NCI-H1930 (cell line): ENCODE results near the gene SCUBE2.
A peak's percentile ranks its signal among the peaks of the same experiment; 100 is the strongest.
"Not testable (repeated sequence)": the region's sequence is repeated elsewhere in the genome, so short reads cannot be mapped to it uniquely, and the experiment has no call there.

Source experiments
- DNase-seq, 2 experiments: peaks; one replicate each; lab custom pipeline; 2025; lab: John Stamatoyannopoulos, UW

The SCUBE2 gene

DNA sequence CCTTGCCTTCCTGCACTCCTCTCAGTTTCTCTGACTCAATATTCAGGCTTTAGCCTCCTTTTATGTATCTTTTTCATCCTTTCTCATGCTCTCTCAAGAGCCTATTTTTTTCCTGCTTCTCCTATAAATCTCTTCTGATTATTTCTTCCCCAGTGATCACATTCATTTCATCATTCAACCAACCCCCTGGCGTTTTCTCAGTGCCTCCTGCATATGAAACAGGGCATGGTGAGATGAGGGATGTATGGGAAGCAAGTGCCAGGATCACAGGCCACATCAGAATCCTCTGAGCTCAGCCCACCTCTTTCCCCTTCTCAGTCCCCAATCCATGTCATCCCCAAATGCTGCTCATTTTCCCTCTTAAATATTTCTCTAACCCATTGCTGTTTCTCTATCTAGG, 48.9 kb downstream of the SCUBE2 start:
- no peak for DNase-seq

DNA sequence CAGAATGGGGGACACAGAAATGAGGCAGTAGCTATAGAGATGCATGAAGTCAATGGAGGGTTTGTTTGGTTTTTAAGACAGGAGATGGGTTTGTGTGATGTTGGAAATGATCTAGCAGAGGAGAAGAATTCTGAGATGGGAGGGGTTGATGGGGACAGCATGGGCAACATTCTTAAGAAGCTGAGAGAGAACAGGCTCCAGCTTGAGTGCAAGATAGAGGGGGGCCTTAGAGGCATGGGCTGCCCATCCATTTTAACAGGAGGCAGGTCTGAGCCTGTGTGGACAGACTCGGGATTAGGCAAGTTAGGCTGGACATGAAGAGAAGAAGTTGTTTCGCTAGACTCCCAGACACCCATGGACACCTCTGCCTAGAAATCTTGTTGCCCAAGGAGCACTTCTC, 49.7 kb downstream of the SCUBE2 start:
- DNase-seq, result no peak

DNA sequence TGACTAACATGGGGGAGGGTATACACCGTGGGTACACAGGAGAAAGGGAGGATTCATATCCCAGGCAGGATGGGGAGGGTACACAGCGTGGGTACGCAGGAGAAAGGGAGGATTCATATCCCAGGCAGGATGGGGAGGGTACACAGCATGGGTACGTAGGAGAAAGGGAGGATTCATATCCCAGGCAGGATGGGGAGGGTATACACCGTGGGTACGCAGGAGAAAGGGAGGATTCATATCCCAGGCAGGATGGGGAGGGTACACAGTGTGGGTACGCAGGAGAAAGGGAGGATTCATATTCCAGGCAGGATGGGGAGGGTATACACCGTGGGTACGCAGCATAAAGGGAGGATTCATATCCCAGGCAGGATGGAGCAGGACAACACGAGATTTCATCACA, 51.0 kb downstream of the SCUBE2 start:
- DNase-seq, result no peak

DNA sequence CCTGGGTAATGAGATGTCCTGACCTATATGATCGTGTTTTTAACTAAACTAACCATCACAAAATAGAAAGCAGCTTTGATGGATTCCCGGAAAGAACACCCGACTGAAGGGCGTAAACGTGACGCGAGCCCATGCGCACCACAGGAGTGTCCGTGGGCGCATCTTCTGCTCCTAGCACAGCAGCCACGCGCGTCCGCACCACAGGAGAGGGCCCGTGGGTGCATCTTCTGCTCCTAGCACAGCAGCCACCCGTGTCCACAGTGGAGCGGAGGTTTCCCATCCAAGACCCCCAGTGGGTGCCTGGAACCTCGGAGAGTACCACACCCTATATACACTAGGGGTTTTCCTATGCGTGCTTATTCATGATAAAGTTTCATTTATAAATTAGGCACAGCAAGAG, 51.5 kb downstream of the SCUBE2 start:
- no peak for DNase-seq

DNA sequence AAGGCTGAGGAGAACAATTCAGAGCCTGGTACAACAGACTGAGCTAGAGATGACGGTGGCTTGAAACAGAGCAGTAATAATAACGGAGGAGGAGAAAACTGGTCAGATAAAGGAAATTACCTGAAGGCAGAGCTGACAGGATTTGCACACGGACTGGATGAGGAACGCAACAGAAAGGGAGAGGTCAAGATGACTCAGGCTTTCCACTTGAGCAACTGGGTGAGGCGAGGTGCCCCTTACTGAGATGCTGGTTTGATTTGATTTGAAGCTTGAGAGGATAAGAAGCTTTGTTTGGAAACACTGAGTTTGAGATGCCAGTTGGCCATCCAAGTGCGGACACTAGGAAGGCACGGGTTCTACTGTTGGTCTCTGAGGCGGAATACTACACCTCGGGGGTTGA, 52.2 kb downstream of the SCUBE2 start:
- DNase-seq, result no peak

DNA sequence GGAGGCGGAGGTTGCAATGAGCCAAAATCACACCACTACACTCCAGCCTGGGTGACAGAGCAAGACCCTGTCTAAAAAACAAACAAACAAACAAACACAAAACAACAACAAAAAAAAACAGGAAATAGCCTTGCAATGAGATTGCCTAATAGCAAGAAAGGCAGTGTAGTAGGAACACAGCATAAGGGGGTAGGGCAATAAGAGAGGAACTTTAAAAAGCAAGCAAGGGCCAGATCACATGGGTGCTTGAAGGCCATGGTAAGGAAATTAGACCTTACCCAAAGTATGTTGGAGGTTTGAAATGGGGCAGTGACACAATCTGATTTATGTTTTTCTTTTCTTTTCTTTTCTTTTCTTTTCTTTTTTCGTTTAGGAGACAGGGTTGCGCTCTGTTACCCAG, 52.9 kb downstream of the SCUBE2 start:
- no peak for DNase-seq

DNA sequence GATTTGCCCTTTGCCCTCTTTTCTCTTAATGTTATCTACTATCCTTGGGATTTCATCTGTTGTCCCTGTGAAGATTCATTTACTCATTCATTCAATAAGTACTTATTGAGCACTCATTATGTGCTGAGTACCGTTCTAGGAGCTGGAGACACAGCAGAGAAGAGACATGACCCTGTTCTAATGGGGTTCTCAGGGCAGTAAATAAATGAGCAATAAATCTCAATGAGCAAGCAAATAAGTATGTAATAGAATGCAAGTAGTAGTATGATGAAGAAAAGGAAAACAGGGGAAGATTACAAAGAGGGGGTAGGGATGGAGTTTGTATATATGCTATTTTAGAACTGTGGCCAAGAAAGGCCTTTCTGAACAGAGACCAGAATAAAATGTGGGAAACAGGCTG, 53.4 kb downstream of the SCUBE2 start:
- DNase-seq, result no peak

DNA sequence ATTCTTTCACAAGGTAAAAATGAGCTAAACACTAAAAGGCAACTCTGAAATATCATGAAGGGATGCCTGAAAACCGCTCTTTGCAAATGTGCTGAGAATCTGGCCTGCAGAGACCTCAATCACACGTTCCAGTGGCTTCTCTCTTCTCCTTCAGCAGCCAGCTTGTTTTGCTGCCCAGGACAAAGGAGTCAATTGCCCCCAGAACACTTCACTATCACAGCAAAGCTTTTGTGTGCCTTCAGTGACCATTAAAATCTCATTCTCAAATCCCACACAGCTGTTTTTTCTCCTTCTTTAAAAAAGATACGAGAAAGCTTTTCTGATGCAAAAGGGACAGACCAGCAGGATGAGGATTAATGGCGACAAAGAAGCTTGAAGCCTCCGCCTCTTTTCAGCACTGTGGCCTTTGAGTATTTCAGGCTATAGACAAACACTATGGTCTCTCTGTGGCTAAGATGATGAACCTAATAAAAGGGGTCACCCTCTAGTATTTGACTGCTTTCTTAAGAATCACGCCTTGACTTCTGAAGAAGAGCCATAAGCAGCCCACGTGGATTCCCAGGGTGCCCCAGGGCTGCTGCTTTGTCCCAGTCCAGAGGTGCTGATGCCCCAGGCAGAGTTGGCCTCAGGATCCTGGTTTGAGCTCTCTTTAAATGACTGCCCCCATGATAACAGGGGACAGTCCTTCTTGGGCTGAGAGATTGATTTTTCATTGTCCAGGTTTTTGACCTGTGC, 54.2 kb downstream of the SCUBE2 start:
- DNase-seq, result no peak

DNA sequence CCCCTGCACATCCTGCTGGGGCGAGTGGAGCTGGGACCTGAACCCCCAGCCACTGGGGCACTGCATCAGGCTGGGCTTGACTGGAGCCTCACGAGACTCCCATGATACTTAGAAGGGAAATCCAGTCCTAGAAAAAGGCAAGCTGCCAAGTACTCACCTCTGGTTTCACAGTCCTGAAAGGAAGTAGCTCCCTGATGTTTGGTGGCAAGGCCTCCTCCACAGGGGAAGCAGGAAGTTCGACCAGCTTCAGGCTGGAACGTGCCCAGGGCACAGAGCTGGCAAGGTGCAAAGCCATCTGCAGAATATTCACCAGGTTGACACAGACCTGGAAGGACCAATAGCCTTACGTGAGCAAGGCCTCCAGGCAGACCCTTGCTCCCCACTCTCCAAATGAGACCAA, 60.8 kb downstream of the SCUBE2 start:
- DNase-seq, result no peak

DNA sequence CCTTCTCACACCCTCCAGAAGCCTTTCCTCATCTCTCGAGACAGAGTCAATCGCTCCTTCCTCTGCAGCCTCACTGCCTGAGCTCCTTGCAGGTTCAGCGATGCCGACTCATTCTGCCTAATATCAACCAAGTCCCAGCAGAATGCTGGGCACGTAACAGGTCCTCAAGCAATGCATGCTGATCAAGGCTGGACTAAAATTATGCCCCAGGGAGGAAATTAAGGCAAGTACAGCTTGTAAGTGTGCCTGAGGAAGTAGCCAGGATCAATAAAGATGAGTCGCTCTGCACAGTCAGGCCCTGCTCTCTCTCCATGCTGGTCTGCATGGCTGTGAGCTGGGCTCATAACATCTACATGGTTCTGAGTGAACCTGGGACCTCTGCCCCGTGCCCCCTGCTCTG, 62.0 kb downstream of the SCUBE2 start:
- DNase-seq, result no peak

DNA sequence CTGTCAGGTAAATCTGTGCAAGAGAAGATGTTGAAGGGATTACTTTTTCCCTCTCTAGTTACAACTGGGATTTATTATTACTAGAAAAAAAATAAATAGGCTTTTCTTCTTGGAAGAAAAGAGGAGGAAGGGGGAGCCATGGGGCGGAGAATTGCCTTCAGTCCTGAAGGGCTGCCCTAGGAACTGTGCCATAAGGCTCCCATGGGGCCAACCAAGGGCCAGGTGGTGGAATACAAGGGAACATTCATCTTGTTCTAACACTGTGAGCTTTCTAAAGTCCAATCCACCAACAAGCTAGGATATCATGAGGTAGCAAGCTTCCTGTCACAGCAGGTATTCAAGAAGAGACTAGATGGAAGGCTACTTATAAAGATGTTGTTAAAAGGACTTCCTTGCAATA, 62.8 kb downstream of the SCUBE2 start:
- no peak for DNase-seq

DNA sequence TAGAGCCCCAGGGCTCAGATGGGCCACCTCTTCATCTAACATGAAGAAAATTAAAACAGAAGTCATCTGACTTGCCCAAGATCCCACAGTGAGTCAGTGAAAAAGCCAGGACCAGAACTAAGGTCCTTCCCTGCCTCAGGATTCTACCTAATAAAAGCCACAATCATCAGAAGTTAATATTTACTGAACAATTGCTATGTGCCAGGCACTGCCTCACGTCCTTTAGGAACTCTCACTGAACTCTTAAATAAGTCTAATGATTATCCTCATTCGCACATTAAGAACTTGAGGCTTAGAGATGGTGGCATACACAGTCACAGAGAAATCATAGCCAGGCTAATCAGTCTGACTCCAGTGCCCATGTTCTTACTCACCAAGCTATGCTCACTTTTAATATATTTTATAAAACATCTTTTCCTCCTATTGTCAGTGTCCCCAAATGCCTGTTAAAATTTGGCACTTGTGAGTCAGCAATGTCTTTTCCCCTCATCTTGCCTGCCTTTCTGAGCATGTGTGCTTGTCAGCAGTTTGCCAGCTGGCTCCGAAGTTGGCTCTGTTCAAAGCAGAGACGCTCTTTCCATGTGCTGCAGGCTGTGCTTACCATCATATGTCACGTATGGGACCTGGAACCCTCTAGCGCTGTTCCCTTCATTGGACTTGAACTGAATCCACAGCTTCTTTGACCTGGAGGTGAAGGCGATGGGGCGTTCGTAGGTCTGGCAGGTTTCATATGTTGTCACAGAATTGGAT, 66.1 kb downstream of the SCUBE2 start:
- no peak for DNase-seq

DNA sequence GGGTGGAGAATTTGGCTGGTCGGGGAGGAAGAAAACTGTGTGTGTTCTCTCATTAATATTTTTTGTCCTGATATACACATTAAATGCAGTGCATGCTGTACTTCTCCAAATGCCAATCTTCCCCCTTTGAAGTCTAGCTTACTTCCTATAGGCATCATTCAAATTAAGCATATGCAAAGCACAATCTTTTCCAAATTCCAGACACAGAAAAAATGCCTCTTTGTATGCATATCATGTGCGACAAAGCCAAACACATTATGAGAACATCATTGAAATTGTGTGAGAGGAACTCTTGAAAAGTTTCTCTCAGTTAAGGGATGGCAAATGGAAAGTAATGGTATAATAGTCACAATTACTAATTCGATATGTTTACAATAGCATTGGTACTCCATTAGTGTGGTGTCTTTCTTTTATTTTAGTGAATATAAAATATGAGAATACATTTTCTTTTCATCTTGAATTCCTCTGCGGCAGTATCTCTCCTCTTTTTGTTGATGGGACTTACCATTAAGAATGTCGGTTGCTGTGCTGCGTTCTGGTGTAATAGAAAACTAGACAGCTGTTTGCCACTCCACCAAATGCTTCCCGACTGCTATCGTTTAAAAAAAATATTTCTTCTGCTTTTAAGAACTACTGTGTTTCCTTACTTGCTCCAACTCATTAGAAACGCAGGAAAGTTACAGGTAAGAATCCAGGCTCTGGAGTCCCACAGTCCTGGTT, 68.3 kb downstream of the SCUBE2 start:
- no peak for DNase-seq

DNA sequence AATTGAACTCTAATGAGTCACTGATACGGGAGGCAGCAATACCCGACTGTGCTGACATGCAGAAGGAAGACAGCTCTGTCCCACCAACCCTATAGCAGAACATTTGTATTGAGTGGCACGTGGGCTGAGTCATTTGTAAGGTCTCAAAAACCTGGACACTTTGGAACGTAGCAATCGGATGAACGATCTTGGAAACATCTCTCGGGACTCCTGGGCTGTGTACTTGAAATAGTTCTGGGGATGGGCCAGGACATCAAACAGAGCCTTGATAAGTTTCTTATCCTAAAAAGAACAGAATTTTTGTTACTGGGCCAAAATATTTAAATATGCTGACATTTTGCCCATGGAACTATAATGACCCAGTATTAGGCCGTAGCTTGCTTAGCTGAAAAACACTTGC, 70.5 kb downstream of the SCUBE2 start:
- no peak for DNase-seq

DNA sequence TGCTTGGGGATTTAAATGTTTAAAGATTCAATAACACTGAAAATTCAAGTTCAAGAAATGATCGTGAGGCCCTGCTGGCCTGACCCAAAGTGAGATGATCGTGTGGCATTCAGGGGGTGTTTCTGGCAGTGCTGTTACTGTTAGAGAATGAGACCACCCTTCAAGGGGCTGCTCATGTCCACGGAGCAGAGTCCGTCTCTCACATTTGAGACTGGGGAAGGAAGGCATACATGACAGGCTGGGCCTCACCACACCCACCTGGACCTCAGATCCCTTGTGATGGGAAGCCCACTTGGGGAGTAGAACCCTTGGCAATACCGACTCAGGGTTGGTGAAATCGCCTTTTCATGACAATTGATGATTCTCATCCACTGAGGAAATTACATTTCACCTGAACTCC, 71.5 kb downstream of the SCUBE2 start:
- DNase-seq, result no peak

DNA sequence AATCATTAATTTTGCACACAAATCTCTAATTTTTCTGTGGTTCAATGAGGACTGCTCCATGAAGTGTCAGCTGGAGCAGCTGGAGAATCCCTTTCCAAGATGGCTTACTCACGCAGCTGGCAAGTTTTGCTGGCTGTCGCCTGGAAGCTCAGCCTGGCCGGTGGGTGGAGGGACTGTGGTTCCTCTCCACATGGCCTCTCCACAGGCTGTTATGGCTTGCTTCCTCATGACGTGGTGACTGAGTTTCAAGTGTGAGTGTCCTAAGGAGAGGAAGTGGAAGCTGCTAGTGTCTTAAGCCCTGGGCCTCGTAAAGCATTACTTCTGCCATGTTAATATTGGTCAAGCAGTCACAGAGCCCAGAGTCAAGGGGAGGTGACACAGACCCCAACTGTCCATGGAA, 73.6 kb downstream of the SCUBE2 start:
- no peak for DNase-seq

DNA sequence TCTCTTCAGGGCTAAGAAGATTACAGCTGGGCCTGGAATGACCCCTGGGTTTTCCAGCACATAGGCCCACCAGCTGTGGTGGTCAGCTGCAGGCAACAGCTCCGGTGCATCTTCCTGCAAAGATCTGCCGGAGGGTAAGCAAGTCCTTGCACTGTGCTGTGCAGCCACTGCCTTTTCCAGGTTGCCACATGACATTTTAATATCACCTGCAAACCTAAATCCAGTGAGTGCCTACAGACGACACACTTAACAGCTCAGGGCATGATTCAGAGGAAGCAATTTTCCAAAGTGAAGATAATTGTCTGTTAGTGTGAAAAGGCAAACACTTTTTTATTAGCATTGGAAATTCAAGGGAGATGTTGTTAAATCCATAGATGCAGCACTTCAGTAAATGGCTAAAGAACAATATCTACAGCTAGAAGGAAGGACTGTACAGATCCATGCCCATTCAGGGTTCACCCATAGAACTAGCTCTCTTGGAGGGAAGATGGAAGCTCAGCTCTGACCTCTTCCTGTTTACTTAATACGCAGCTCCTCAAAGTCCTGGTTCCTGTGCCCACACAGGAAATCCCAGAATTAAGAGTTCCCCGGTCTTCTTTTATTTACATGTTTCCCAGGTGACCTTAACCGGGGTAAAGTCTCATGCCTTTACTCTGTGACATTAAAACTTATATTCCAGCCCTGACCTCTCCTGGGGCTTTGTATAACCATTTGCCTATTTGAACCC, 74.3 kb downstream of the SCUBE2 start:
- no peak for DNase-seq

DNA sequence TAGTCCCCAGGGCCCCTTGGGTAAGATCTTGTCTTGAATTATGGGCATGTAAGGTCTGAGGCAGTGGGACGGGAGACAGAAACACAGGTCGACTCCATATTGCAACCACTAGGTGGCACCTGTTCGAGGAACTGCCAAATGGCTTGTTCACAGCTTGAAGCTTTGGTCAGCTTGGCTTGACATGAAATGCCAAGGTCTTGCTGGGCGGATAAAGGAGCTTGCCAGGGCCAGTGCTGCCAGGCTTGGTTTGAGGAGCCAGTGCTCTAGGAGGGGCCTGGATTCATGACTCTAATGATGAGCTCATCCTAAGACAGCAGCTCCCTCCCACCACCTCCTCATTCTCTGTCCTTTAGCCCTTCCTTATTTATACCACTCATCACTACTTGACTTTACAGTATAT, 75.7 kb downstream of the SCUBE2 start:
- DNase-seq, result peak; percentile 24 to 64

DNA sequence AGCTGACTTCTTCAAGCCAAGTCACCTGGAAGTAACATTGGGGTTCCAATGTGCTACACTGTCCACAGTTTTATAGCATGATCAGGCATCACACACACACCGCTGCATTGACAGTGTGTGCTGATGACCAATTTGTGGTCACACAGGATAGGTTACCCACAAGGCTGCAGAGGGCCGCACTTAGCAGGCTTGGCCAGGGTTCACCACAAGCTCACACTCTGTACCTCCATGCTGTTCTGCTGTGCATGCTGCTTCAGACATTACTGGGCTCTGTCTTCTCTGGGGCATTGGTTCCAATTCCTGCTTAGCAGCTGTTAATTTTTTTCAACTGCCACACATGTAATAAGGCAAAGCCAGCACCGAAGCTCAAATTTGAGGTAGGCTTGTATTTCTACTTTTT, 76.6 kb downstream of the SCUBE2 start:
- no peak for DNase-seq

DNA sequence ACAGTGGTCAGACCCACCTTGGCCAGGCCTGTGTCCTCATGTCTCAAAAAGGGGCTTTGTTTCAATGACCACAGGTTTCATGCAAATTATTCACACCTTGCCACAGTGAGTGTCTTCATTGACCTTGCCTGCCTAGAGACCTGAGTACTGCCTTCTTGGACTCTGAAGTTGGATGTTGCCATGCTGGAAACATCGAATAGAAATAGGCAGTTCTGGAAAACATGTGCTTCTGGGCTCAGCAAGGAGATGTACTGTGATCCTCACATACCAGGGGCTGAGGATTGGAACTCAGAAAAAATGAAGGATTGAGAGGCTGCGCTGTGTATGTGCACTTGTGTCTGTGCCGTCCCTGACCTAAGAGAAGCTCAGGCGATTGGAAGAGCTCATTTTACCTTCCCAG, 78.0 kb downstream of the SCUBE2 start:
- DNase-seq, result no peak

DNA sequence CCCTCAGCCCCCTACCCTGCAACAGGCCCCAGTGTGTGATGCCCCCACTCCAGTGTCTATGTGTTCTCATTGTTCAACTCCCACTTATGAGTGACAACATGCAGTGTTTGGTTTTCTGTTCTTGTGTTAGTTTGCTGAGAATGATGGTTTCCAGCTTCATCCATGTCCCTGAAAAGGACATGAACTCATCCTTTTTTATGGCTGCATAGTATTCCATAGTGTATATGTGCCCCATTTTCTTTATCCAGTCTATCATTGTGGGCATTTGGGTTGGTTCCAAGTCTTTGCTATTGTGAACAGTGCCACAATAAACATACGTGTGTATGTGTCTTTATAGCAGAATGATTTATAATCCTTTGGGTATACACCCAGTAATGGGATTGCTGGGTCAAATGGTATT, 81.9 kb downstream of the SCUBE2 start:
- not testable (repeated sequence) for DNase-seq

DNA sequence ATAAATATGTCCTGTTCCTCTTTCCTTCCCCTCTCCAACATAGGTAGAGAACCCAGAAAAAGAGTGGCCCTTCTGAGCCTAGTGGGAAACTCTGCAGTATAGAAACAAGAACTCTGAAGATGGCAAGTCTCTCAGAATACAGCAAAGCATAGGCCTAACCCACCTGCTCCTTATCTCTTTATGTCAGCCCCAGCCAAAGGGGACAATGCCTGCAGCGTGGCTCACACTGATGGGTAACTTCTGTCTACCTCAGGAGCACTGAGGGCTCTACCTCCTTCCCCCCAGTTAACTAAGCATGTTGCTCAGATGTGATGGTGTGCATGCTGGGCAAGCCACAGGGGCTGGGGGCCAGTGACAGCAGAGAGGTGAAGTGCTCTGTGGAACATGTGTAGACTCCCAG, 82.7 kb downstream of the SCUBE2 start:
- no peak for DNase-seq
